Transverse colon (tissue), 4 donors: ENCODE results near the gene ALKBH8. TPM values are rescaled to one million over a fixed set of nuclear protein-coding genes. Genes with fewer than 3 reads are reported as not detected.

ENCODE experiments used
- DNase-seq: peaks from one replicate; pipeline ENCODE4 v3.0.0-alpha.2; 2019
- H3K27ac ChIP-seq, 4 donors: fragments of 200-600 bp; sonication (generic); 2 replicates each; pipeline ENCODE4 v1.5.1; 2016 to 2018; ENCODE audit warnings: inconsistent platforms in 4 of 4
- H3K27me3 ChIP-seq: fragments of 200-600 bp; sonication (generic); 2 replicates; pipeline ENCODE4 v1.5.1; 2017; ENCODE audit warnings: inconsistent platforms
- H3K36me3 ChIP-seq, 4 donors: fragments of 200-600 bp; sonication (generic); 2 replicates each; pipeline ENCODE4 v1.5.1; 2017 to 2019; ENCODE audit warnings: inconsistent platforms in 4 of 4
- H3K4me1 ChIP-seq, 4 donors: fragments of 200-600 bp; sonication (generic); 2 replicates each; pipeline ENCODE4 v1.5.1; 2017 to 2020; ENCODE audit warnings: inconsistent platforms in 4 of 4
- H3K4me3 ChIP-seq, 4 donors: fragments of 200-600 bp; sonication (generic); 1 replicate in 1 of 4; 2 replicates in 3 of 4; pipeline versions ENCODE4 v1.5.1 to v1.6.1; 2017 to 2019; ENCODE audit warnings: inconsistent platforms in 4 of 4
- H3K9me3 ChIP-seq, 2 donors: fragments of 200-600 bp; sonication (generic); 2 replicates each; pipeline ENCODE4 v1.5.1; 2017 to 2019; ENCODE audit warnings: inconsistent platforms in 2 of 2
- CTCF ChIP-seq, 5 experiments: fragments of 200-600 bp in 3 of 5; fragments of 450-650 bp in 2 of 5; sonication (generic) in 3 of 5; IDR thresholded peaks; 1 replicate in 2 of 5; 2 replicates in 3 of 5; pipeline ENCODE4 v1.5.1; 2016 to 2017; ENCODE audit warnings: antibody characterized with exemption in 5 of 5, inconsistent platforms in 3 of 5, mild to moderate bottlenecking in 2 of 5, moderate library complexity in 1 of 5
- EP300 ChIP-seq: sonication (generic); formaldehyde crosslinking; IDR thresholded peaks from one replicate; pipeline ENCODE4 v1.6.1; 2017; ENCODE audit warnings: antibody characterized with exemption, low read depth
- POLR2A ChIP-seq: fragments of 450-650 bp; IDR thresholded peaks from one replicate; pipeline ENCODE4 v1.6.1; 2016; ENCODE audit warnings: antibody characterized with exemption, mild to moderate bottlenecking, moderate library complexity
- POLR2AphosphoS5 ChIP-seq, 3 donors: sonication (generic); formaldehyde crosslinking; IDR thresholded peaks; one replicate each; pipeline ENCODE4 v1.6.1; 2016; ENCODE audit warnings: antibody characterized with exemption in 3 of 3
- WGBS, 2 donors: methylation state at CpG; one replicate each; pipeline ENCODE4 v1.1.5; 2018; ENCODE audit warnings: low coverage in 1 of 2; 5-methylcytosine and 5-hydroxymethylcytosine counted together
- in situ Hi-C, 4 donors: fragments of 200-750 bp; cut with MboI; loops; one replicate each; pipeline versions ENCODE4 v1.15.0 to v1.15.1; 2017; ENCODE audit warnings: low sequenced_read_pairs in 3 of 4, low pct_ligation_motif_present in 1 of 4, low pct_unique_long_range_greater_than_20kb in 1 of 4
- intact Hi-C: fragments of 100-400 bp; cut with DNase I; formaldehyde crosslinking; loops from one replicate; pipeline ENCODE4 v1.15.1; 2023; ENCODE audit warnings: low total_unique reads
- total RNA-seq, 4 donors: library from RNA; depleted of rRNA; stranded (reverse); fragments of >200 nt; gene quantifications; one replicate each; pipeline ENCODE4 v1.1.0, GENCODE V29; 2016

The ALKBH8 gene
- total RNA-seq, 4 donors from 2014 or later = 0.60 to 5.6 (median 3.9) TPM

- no peaks in the 10 kb centered on the region for H3K27me3 ChIP-seq
- H3K27ac ChIP-seq = no peak overlapping the region
- no peaks in the 10 kb centered on the region for H3K4me1 ChIP-seq
- H3K9me3 ChIP-seq = no peaks in the 10 kb centered on the region
- in situ Hi-C loops = no loop called here
- no peaks in the 10 kb centered on the region for H3K36me3 ChIP-seq
- DNase-seq = no peak
- no peak for TF ChIP-seq POLR2A
- TF ChIP-seq EP300 = no peak
- no peak for TF ChIP-seq CTCF (IDR thresholded peaks at IDR 0.05)
- TF ChIP-seq POLR2AphosphoS5 (IDR thresholded peaks at IDR 0.05) = no peak
- 100% methylated on average over 1 of the region's 1 CpG; no CpG with 5 or more reads in 1 of the 2 donors for WGBS, 2 donors
- no peak overlapping the region for H3K4me3 ChIP-seq
- intact Hi-C loops = no loop called here
Measured at GRCh38 chr11:107493117-107493516, 72.4 kb downstream of the ALKBH8 start.

GRCh38 chr11:107490836-107491235 is 74.7 kb downstream of the ALKBH8 start:
- Histone ChIP-seq H3K36me3 (no peaks in the 10 kb centered on the region), H3K9me3 (no peaks in the 10 kb centered on the region), H3K27me3 (no peaks in the 10 kb centered on the region), H3K27ac (no peak overlapping the region), H3K4me3 (no peak overlapping the region), H3K4me1 (no peaks in the 10 kb centered on the region)
- no peak for DNase-seq
- 100% methylated on average over 1 to 2 of the region's 2 CpGs for WGBS, 2 donors
- intact Hi-C loops = no loop called here
- in situ Hi-C loops = no loop called here
- TF ChIP-seq EP300 (no peak), POLR2AphosphoS5 (IDR thresholded peaks at IDR 0.05) (no peak), POLR2A (no peak), CTCF (IDR thresholded peaks at IDR 0.05) (no peak)

- H3K4me1 ChIP-seq = peaks cover 0 to 12% (median 5%) of the 10 kb centered on the region in 4 donors
- H3K4me3 ChIP-seq = no peak overlapping the region
- in situ Hi-C loops = no loop called here
- DNase-seq = no peak
- no peak overlapping the region for H3K27ac ChIP-seq
- no peaks in the 10 kb centered on the region for H3K36me3 ChIP-seq
- no peak for TF ChIP-seq POLR2AphosphoS5 (IDR thresholded peaks at IDR 0.05)
- intact Hi-C loops = no loop called here
- H3K9me3 ChIP-seq = no peaks in the 10 kb centered on the region
- no peaks in the 10 kb centered on the region for H3K27me3 ChIP-seq
Measured at GRCh38 chr11:107482234-107482633, 83.3 kb downstream of the ALKBH8 start.

- H3K36me3 ChIP-seq = no peaks in the 10 kb centered on the region
- in situ Hi-C loops = no loop called here
- no peak for TF ChIP-seq EP300
- no peak for TF ChIP-seq CTCF (IDR thresholded peaks at IDR 0.05)
- no peak for TF ChIP-seq POLR2A
- TF ChIP-seq POLR2AphosphoS5 (IDR thresholded peaks at IDR 0.05) = no peak
Measured at GRCh38 chr11:107478922-107479321, 86.6 kb downstream of the ALKBH8 start.

GRCh38 chr11:107477820-107478219 is 87.7 kb downstream of the ALKBH8 start:
- H3K4me3 ChIP-seq = no peak overlapping the region
- intact Hi-C loops (no loop called here), in situ Hi-C loops (no loop called here)
- DNase-seq = no peak
- H3K36me3 ChIP-seq = no peaks in the 10 kb centered on the region
- 55 to 59% methylated on average over 3 of the region's 3 CpGs for WGBS, 2 donors
- H3K27ac ChIP-seq = no peak overlapping the region
- TF ChIP-seq EP300 (no peak), POLR2AphosphoS5 (IDR thresholded peaks at IDR 0.05) (no peak), CTCF (IDR thresholded peaks at IDR 0.05) (no peak), POLR2A (no peak)
- H3K4me1 ChIP-seq = peaks cover 0 to 12% (median 5%) of the 10 kb centered on the region in 4 donors
- peaks cover 8% of the 10 kb centered on the region for H3K27me3 ChIP-seq
- H3K9me3 ChIP-seq = no peaks in the 10 kb centered on the region

More at GRCh38 chr11:107478922-107479321, 86.6 kb downstream of the ALKBH8 start:
- Histone ChIP-seq H3K27ac (no peak overlapping the region), H3K4me3 (no peak overlapping the region), H3K9me3 (no peaks in the 10 kb centered on the region), H3K4me1 (peaks cover 0 to 12% (median 5%) of the 10 kb centered on the region in 4 donors), H3K27me3 (peaks cover 8% of the 10 kb centered on the region)
- intact Hi-C loops = no loop called here
- DNase-seq = no peak
